ENCODE data around the gene FANCI.

The FANCI gene

DNA sequence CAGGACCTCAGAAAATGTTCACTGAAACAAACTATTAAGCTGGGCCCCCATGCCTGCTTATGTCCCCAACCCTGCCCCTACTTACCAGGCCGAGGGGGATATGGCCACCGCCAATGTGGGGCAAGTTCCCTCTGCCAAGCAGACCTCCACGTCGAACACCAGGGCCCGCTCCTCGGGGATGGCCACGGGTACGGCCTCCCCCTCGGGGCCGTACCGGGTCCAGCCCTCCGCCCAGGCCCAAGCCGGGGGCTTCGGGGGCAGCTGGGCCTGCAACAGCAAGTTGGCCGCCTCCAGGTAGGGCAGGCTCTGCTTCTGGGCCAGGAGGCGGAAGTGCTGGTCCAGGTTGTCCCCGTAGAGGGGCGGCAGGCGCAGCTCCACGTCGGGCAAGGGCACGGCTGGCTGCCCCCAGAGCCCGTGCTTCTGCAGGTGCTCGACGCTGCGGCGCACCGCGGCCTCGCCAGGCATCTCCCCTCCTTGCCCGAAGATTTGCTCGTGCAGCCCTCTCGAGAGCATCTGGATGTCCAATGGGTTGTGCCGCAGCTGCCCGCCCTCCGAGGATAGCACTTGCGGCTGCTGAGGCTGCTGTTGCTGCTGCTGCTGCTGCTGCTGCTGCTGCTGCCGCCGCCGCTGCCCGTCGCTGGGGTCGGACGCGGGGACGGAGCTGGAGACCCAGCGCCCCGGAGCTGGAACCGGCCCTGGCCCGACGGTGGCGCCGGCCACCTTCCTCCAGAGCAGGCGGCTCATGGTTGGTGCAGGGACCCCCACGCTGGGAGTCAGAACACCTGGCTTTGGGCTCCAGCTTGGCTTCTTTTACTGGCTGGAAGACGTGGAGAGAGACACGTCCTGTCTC is 89.5 kb downstream of the FANCI start:
- no peak overlapping the region for H2AFZ ChIP-seq (ENCODE audit: low read depth, low read length)
- H3K4me3 ChIP-seq (ENCODE audit: low read length), result peak overlapping the region; percentile 95
- peaks cover 6% of the 10 kb centered on the region for H3K27me3 ChIP-seq (ENCODE audit: insufficient read depth, low read length)
- peaks cover 25% of the 10 kb centered on the region for H3K4me1 ChIP-seq (ENCODE audit: insufficient read depth, low read length)
- no peaks in the 10 kb centered on the region for H3K9me3 ChIP-seq (ENCODE audit: low read length)
- peaks cover 48% of the 10 kb centered on the region for H3K36me3 ChIP-seq (ENCODE audit: insufficient read depth, low read length)

DNA sequence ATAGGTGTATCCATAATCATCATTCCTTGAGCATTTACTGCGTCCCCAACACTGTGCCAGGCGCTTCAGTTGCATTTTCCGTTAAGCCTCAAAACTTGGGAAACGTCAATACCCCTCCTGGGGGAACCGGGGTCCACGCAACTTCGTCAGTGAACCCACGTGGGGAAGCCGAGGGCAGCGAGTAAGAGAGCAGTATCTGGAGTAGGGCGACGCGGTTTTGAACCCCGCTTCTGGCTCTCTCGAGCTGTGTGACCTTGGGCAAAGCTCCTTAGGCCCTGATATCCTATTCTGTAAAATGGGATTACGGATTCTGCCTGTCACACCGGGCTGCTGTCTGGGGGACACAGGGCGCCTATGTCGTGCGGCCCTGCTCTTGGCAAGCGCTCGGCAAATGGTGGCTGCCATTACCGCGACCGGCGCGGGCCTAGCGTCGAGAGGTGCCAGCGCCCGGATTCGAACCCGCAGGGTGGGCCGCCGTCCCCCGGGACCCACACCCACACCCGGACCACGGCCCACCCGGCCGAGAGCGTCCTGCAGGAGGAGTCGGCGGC is 90.3 kb downstream of the FANCI start:
- peaks cover 6% of the 10 kb centered on the region for H3K27me3 ChIP-seq (ENCODE audit: insufficient read depth, low read length)
- H3K4me1 ChIP-seq (ENCODE audit: insufficient read depth, low read length), result peaks cover 25% of the 10 kb centered on the region
- H3K36me3 ChIP-seq (ENCODE audit: insufficient read depth, low read length), result peaks cover 40% of the 10 kb centered on the region
- no peaks in the 10 kb centered on the region for H3K9me3 ChIP-seq (ENCODE audit: low read length)
- H3K4me3 ChIP-seq (ENCODE audit: low read length), result peak overlapping the region; percentile 95
- no peak overlapping the region for H2AFZ ChIP-seq (ENCODE audit: low read depth, low read length)

DNA sequence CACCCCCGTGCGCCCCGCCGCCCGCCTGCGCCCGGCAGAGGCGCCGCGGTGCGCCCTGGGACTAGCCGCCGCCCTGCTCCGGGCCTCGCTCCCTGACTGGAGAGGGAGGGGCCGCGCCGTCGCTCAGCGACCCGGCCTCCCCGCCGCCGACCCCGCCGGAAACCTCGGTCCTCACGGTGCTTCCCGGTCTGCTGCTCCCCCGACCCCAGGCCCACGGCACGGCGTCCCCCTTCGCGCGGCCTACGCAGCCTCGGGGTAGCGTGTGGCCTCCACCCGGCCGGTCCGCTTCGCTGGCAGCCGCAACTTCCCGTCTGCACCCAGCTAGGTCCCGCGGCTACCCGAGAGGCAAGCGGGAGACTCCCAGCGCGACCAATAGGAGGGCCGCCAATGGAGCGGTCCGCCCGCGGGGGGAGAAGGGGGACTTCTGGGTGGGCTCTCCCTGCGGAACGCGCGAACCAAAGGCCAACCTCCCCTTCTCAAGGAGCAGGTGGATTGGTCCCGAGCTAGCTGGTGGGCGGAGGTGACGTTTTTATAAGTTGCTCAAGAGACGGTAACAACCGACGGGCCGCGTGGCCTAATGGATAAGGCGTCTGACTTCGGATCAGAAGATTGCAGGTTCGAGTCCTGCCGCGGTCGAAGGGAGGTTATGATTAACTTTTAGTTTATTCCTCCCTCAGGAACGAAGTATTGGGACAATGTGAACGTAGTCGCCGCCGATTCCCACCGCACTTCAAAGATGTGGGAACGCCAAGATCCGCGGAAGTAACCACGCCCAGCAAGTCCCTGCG is 90.9 kb downstream of the FANCI start, which contains the start of gene POLG:
TSS of gene POLG (minus strand) at position 315 of the 788 bp plus-strand sequence. CDS start 1,070 bp downstream, outside the sequence.
- peaks cover 6% of the 10 kb centered on the region for H3K27me3 ChIP-seq (ENCODE audit: insufficient read depth, low read length)
- H3K4me1 ChIP-seq (ENCODE audit: insufficient read depth, low read length), result peaks cover 25% of the 10 kb centered on the region
- peak within 1 kb of the TSS; percentile 95 for H3K4me3 ChIP-seq (ENCODE audit: low read length)
- no peak within 1 kb of the TSS for H2AFZ ChIP-seq (ENCODE audit: low read depth, low read length)
- no peaks in the 10 kb centered on the region for H3K9me3 ChIP-seq (ENCODE audit: low read length)
- H3K36me3 ChIP-seq (ENCODE audit: insufficient read depth, low read length), result peaks cover 34% of the 10 kb centered on the region

DNA sequence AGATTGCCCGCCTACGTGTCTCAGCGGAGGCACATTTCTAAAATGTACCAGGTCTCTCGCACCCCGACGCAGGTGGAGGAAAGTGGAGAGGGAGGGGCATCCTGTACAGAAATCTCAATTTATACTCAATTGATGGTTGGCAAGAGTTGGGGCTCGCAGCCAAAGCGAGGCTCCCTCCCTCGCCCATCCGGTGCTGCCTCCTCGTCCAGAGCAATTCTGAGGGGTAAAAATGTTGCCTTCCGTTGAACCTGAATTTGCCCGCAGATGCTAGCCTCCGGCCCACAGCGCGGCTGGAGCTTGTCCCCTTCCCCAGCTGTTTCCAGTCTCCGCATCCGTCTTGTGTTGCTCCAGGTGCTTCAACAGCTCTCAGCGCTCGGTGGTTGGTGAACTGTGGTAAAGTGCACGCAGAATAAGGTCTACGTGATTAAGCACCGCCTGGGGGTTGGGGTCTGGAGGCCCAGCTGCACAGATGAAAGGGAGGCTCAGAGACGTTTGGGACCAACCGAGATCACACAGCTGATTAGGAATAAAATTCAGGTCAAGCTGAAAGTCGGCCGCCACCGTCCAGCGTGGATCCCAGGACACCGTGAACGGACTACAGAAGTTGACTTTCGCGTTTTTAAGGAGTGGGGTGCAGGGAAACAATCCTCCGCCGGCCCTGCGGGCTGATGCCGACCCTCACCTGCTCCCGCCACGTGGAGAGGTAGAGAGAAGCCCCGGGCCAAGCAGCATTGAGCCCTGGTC is 91.7 kb downstream of the FANCI start:
- Histone ChIP-seq H2AFZ (ENCODE audit: low read depth, low read length) (no peak overlapping the region), H3K36me3 (ENCODE audit: insufficient read depth, low read length) (peaks cover 27% of the 10 kb centered on the region)

DNA sequence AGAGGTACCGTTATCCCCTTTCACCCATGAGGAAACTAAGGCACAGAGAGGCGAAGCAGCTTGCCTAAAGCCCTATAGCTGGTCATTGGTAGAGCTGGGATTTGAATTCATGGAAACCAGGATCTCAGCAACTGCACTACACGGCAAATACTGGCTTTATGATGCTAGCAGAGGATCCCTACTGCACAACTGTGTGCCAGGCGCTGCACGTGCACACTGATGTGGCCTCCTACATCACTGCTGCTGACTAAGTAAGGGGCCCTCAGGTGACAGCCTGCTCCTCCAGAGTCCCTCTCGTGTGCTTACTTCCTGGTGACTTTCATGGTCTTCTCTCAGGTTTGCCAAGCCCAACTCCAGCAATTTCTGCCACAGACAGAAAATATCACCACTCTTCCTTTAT is 94.3 kb downstream of the FANCI start:
- Histone ChIP-seq H2AFZ (ENCODE audit: low read depth, low read length) (no peak overlapping the region), H3K4me1 (ENCODE audit: insufficient read depth, low read length) (peaks cover 16% of the 10 kb centered on the region), H3K36me3 (ENCODE audit: insufficient read depth, low read length) (peaks cover 2% of the 10 kb centered on the region), H3K4me3 (ENCODE audit: low read length) (no peak overlapping the region), H3K27me3 (ENCODE audit: insufficient read depth, low read length) (peaks cover 10% of the 10 kb centered on the region), H3K9me3 (ENCODE audit: low read length) (no peaks in the 10 kb centered on the region)

More for the DNA sequence above, 91.7 kb downstream of the FANCI start:
- no peaks in the 10 kb centered on the region for H3K9me3 ChIP-seq (ENCODE audit: low read length)
- peak overlapping the region; percentile 50 for H3K4me3 ChIP-seq (ENCODE audit: low read length)
- H3K4me1 ChIP-seq (ENCODE audit: insufficient read depth, low read length), result peaks cover 25% of the 10 kb centered on the region
- H3K27me3 ChIP-seq (ENCODE audit: insufficient read depth, low read length), result peaks cover 6% of the 10 kb centered on the region

DNA sequence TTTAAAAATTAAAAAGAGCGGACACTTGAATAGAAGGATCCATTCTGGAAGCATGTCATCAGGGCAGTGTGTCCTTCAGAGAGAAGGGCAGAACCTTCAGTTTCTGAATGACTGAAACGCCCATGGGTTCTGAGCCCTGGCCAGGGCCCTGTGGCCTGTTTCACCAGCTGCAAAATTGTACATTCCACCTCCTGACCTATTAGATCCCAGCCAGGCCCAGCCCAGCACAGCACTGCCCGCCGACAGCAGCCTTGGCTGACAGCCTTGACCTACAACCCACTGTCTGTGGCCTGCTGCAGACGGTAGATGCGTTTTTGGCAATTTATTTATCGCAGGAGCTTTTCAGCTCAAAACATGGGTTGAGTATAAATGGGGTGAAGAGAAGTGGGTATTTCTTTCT is 96.8 kb downstream of the FANCI start:
- peaks cover 2% of the 10 kb centered on the region for H3K9me3 ChIP-seq (ENCODE audit: low read length)
- no peak overlapping the region for H2AFZ ChIP-seq (ENCODE audit: low read depth, low read length)
- H3K4me1 ChIP-seq (ENCODE audit: insufficient read depth, low read length), result peaks cover 3% of the 10 kb centered on the region
- H3K36me3 ChIP-seq (ENCODE audit: insufficient read depth, low read length), result no peaks in the 10 kb centered on the region
- H3K4me3 ChIP-seq (ENCODE audit: low read length), result no peak overlapping the region
- H3K27me3 ChIP-seq (ENCODE audit: insufficient read depth, low read length), result peaks cover 10% of the 10 kb centered on the region

DNA sequence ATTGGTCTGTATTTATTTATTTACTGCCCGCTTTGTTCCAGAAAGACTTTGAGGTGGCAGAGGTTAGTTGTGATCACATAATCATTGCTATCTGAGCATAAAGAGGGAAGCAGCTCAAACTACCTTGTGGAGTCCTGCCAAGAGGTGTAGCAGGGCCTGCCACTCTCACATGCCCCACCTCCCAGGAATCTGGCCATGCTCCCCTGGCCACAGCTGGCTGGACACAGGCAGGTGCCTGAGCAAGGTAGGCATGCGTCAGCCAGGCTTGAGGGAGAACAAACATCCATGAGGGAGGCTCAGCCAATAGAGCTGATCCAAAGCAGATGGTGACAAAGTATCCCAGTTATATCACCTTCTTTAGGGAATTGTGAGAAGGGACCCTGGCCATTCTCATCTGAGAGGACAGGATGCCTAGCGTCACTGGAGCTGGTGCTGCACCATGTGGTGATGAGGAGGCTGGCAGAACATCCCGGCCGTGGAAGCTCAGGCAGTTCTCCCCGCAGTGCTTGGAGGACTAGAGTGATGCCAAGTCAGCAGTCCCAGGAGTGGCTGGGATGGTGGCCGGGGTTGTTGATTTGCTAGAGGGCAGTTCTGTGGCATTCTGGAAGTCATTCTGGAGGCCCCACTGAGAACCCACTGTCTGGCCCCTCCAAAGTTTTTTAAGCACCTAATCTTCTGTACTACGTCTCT is 97.7 kb downstream of the FANCI start:
- H3K27me3 ChIP-seq (ENCODE audit: insufficient read depth, low read length), result peaks cover 10% of the 10 kb centered on the region
- H3K4me1 ChIP-seq (ENCODE audit: insufficient read depth, low read length), result no peaks in the 10 kb centered on the region
- no peaks in the 10 kb centered on the region for H3K36me3 ChIP-seq (ENCODE audit: insufficient read depth, low read length)
- no peak overlapping the region for H3K4me3 ChIP-seq (ENCODE audit: low read length)
- peaks cover 2% of the 10 kb centered on the region for H3K9me3 ChIP-seq (ENCODE audit: low read length)
- no peak overlapping the region for H2AFZ ChIP-seq (ENCODE audit: low read depth, low read length)

DNA sequence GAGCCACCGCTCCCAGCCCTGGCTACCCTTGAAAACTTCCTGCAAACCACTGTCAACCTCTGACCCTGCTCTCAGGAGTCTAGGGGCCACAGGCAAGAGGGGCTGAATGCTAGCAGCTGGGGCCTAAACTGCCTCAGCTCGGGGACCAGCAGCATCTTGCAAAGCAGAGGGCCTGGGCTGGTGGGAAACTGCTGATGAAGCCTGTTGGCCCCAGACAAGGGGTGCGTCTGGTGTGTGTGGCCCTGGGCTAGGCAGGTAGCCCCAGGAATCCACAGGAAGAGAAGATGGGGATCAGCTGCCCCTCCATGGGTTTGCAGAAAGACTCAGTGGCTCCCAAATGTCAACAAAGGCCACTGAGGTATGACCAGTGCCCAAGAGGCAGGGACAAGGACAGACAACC is 99.1 kb downstream of the FANCI start:
- H3K27me3 ChIP-seq (ENCODE audit: insufficient read depth, low read length), result peaks cover 11% of the 10 kb centered on the region

DNA sequence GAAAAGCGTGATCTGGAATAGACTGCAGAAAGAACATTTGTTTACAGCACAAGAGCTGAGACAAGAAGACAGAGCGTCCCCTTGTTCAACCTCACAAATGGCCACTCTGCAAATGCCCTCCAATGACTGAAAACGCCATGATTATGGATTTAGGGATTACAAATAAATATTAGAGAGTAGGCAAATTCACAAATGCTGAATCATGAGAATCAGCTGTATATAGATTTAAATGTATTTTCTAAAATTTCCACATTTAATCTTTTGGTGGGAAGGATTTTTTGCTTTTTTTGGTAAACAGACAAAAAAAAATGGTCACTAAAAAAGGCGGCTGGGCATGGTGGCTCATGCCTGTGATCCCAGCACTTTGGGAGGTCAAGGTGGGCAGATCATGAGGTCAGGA is 101.5 kb downstream of the FANCI start:
- peaks cover 3% of the 10 kb centered on the region for H3K4me1 ChIP-seq (ENCODE audit: insufficient read depth, low read length)
- H3K9me3 ChIP-seq (ENCODE audit: low read length), result peaks cover 2% of the 10 kb centered on the region
- peaks cover 28% of the 10 kb centered on the region for H3K27me3 ChIP-seq (ENCODE audit: insufficient read depth, low read length)
- no peak overlapping the region for H3K4me3 ChIP-seq (ENCODE audit: low read length)
- no peak overlapping the region for H2AFZ ChIP-seq (ENCODE audit: low read depth, low read length)
- H3K36me3 ChIP-seq (ENCODE audit: insufficient read depth, low read length), result no peaks in the 10 kb centered on the region

More for the DNA sequence above, 99.1 kb downstream of the FANCI start:
- no peaks in the 10 kb centered on the region for H3K36me3 ChIP-seq (ENCODE audit: insufficient read depth, low read length)
- H2AFZ ChIP-seq (ENCODE audit: low read depth, low read length), result no peak overlapping the region
- H3K4me1 ChIP-seq (ENCODE audit: insufficient read depth, low read length), result peaks cover 3% of the 10 kb centered on the region
- H3K9me3 ChIP-seq (ENCODE audit: low read length), result peaks cover 2% of the 10 kb centered on the region
- no peak overlapping the region for H3K4me3 ChIP-seq (ENCODE audit: low read length)

DNA sequence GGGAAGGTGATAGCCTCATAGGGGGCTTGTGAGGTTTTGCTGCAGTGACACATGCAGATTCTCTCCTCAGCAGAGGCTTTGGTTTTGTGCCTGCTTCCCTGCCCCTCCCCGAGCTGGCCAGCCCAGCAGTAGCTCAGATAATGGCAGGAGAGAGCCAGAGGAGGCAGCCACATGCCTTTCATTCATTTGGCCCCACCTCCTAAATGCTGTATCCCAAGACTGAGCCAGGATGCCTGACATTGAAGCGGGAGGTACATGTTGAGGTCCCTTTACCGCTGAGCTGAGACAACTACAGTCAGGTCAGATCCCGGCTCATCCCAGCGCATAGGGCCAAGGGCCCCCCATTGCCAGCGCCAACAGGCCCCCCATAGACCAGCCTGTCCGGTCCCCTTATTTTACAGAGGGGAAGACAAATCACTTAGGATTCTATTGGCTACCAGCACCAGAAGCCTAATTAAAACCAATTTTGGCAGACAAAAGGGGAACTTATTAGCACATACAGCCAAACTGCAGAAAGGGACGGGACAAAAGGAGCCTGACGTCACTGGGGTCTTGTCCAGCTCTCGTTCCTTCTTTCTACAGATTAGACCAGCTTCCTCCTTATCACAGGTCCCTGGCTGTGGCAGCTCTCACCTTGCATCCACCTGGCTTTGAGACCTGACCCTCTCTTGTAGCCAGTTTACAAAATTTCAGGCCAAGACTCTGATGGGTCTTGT is 102.9 kb downstream of the FANCI start:
- no peak overlapping the region for H2AFZ ChIP-seq (ENCODE audit: low read depth, low read length)
- peaks cover 2% of the 10 kb centered on the region for H3K9me3 ChIP-seq (ENCODE audit: low read length)
- H3K4me1 ChIP-seq (ENCODE audit: insufficient read depth, low read length), result peaks cover 3% of the 10 kb centered on the region
- no peak overlapping the region for H3K4me3 ChIP-seq (ENCODE audit: low read length)
- H3K27me3 ChIP-seq (ENCODE audit: insufficient read depth, low read length), result peaks cover 32% of the 10 kb centered on the region
- H3K36me3 ChIP-seq (ENCODE audit: insufficient read depth, low read length), result no peaks in the 10 kb centered on the region

DNA sequence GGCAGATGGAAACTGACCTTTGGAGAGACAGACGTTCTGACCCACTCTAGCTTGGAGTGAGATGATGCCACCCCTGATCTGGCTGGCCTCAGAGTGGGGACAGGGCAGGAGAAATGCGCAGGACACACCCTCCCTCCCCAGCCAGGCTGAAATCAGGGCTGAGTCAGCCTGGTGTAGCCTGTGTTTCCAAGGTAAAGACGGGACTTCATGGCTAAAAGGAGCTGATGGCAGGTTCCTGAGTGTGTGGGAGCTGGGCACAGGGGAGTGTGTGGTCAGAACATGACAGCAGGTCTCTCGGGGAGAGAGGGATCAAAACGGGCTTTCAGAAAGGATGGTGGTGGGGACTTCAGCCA is 105.4 kb downstream of the FANCI start:
- peaks cover 48% of the 10 kb centered on the region for H3K27me3 ChIP-seq (ENCODE audit: insufficient read depth, low read length)

DNA sequence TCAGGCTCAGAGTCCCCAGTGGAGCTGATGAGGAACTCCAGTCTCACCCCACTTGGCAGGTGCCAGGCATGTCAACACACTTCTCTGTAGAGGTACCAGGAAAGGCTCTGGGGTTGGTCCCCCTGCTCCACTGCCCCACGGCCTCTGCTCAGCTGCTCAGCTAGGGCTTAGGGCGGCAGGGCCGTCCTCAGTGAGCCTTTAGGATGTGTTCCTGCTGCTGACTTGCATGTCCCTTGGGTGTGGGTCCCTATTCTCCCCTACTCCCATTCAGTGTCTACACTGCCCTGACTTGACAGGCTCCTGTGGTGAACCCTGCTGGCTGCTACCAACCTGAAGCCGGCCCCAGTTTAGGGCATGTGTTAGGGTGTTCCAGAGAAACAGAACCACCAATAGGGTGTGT is 108.7 kb downstream of the FANCI start:
- peaks cover 2% of the 10 kb centered on the region for H3K9me3 ChIP-seq (ENCODE audit: low read length)
- H3K4me1 ChIP-seq (ENCODE audit: insufficient read depth, low read length), result peaks cover 6% of the 10 kb centered on the region
- no peaks in the 10 kb centered on the region for H3K36me3 ChIP-seq (ENCODE audit: insufficient read depth, low read length)
- H3K27me3 ChIP-seq (ENCODE audit: insufficient read depth, low read length), result peaks cover 54% of the 10 kb centered on the region
- H3K4me3 ChIP-seq (ENCODE audit: low read length), result no peak overlapping the region
- H2AFZ ChIP-seq (ENCODE audit: low read depth, low read length), result no peak overlapping the region

More for the DNA sequence above, 105.4 kb downstream of the FANCI start:
- peaks cover 3% of the 10 kb centered on the region for H3K4me1 ChIP-seq (ENCODE audit: insufficient read depth, low read length)
- no peaks in the 10 kb centered on the region for H3K36me3 ChIP-seq (ENCODE audit: insufficient read depth, low read length)
- no peak overlapping the region for H3K4me3 ChIP-seq (ENCODE audit: low read length)
- H3K9me3 ChIP-seq (ENCODE audit: low read length), result peaks cover 4% of the 10 kb centered on the region
- H2AFZ ChIP-seq (ENCODE audit: low read depth, low read length), result no peak overlapping the region
